ENCODE data around the gene GSTT2.
"Not testable (repeated sequence)": the region's sequence is repeated elsewhere in the genome, so short reads cannot be mapped to it uniquely, and the experiment has no call there.

The GSTT2 gene

GRCh38 chr22:23974836-23975352, 5.0 kb upstream of the GSTT2 start:
- not testable (repeated sequence) for DNase-seq

DNA sequence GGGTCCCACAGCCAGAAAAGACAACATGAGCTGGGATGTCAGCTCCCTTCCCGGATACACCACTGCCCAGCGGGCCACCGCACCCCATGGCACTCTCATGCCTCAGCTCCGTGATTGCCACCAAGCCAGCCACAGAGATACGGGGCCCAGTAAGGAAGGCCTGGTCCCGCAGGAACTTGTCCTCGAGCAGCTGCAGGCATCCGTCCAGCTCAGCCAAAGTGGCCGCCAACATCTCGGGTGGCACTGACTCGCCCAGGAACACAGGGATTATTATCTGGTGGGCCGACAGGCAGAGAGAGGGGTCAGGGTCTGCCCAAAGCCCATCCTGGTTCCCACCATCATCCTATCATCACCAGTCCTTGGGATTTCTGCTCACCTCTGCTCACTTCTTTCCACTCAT, 2.6 kb upstream of the GSTT2 start:
- not testable (repeated sequence) for DNase-seq

- not testable (repeated sequence) for DNase-seq
Measured at GRCh38 chr22:23980567-23980966, 633 bp downstream of the GSTT2 start.

GRCh38 chr22:23984430-23984829, 4.5 kb downstream of the GSTT2 start:
- peak; percentile 41 for DNase-seq

GRCh38 chr22:23986089-23986488, 6.2 kb downstream of the GSTT2 start:
- not testable (repeated sequence) for DNase-seq

GRCh38 chr22:23986538-23987178, 6.7 kb downstream of the GSTT2 start:
- not testable (repeated sequence) for DNase-seq

- not testable (repeated sequence) for DNase-seq
Measured at GRCh38 chr22:23989583-23990244, 9.8 kb downstream of the GSTT2 start.

DNA sequence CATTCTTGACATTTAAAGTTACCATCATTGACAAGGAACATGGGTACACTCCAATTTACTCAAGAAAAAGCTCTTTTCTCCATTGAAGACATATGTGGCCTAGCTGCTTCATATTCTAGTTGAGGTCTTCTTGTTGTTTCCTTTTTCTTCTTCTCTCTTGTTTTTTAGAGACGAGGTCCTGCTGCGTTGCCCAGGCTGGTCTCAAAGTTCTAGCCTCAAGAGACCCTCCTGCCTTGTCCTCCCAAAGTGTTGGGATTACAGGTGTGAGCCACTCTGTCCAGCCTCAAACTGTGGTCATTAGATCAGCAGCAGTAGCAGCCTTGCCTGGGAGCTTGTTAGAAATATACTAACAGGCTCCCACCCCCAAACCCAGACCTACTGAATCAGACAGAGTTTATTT, 13.1 kb downstream of the GSTT2 start:
- DNase-seq = not testable (repeated sequence)

- DNase-seq = peak; percentile 64
Measured at GRCh38 chr22:23993581-23994177, 13.7 kb downstream of the GSTT2 start.

DNA sequence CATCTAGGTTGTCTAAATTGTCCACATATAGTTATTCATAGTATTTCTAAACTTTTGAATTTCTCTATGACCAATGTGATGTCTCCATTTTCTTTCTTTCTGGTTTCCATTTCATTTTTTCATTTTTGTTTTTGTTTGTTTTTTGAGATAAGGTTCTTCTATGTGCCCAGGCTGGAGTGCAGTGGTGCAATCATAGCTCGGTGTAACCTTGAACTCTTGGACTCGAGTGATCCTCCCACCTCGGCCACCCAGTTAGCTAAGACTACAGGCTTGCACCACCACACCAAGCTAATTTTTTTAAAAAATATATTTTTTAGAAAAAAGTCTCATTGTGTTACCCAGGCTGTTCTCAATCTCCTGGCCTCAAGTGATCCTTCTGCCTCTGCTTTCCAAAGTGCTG, 17.2 kb downstream of the GSTT2 start:
- no peak for DNase-seq

DNA sequence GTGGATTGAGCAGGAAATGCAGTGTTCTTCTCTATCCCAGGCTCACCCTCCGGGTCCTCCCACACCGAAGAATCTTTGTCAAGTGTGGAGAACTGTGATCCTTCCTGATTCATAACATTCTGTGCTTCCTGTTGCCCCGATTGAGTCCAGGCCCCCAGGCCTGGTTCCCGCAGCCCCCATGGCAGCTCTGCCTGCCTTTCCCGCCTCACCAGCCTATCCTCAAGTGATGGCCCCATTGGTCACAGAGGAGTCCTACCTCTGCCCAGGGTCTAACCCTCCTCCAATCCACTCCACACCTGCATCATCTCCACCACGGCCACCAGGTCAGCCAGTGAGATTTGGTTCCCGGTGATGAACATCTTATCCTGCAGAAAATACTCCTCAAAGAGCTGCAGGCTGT, 19.8 kb downstream of the GSTT2 start:
- DNase-seq = not testable (repeated sequence)

GRCh38 chr22:24001314-24001713, 21.4 kb downstream of the GSTT2 start:
- no peak for DNase-seq

DNA sequence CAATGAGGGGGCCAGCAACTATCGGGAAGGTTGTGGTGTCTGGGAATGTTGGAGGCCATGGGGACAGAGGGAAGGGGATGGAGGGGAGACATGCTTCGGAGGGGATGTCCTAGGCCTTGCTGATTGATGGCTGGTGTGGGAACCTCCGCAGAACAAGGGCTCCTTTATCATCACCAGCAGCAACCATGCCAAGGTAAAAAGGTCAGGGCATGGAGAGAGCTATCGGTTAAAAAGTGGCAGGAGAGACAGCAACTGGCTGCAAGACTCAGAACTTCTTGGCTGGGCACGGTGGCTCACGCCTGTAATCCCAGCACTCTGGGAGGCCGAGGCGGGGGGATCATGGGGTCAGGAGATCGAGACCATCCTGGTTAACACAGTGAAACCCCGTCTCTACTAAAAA, 22.3 kb downstream of the GSTT2 start:
- DNase-seq = no peak

- DNase-seq = no peak
Measured at GRCh38 chr22:24002851-24003250, 22.9 kb downstream of the GSTT2 start.

- no peak for DNase-seq
Measured at GRCh38 chr22:24003887-24004286, 24.0 kb downstream of the GSTT2 start.

DNA sequence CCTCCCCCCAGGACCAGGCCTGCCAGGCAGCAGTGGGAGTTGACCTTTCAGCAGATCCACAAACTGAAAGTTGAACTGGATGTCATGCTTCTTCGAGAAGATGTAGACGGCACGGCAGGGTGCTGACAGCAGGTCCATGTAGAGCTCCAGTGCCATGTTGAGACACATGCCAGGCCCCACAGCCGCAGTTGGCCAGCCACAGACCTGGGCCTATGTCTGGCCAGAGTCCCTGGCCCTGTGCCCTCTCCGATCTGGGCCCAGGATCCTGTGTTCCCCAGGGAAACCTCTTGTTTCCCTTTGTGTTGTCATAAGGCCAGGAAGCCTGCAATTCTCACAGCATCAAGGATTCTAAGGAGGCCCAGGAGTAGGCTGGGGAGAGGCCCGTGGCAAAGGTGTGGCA, 25.3 kb downstream of the GSTT2 start, which contains the start of gene GSTT4:
Gene GSTT4, minus strand, starts transcription at position 253 of the 400 bp plus-strand sequence. Its CDS starts 97 bp downstream, at position 156.
- DNase-seq = no peak

- no peak for DNase-seq
Measured at GRCh38 chr22:24006207-24006913, 26.4 kb downstream of the GSTT2 start.

DNA sequence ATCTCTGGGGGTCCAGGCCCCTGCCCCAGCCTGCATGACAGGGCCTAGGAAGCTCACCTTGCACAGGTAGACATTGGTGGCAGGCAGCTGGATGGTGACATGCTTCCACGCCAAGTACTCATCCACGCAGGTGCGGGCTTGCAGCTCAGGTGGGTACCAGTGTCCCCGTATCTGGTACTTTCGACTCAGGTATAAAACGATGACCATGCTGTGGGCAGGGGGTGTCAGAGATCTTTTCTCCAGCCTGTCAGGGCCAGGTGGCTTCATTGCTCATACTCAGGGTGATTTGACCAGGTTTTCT, 26.9 kb downstream of the GSTT2 start:
- no peak for DNase-seq

- no peak for DNase-seq
Measured at GRCh38 chr22:24007253-24008021, 27.5 kb downstream of the GSTT2 start.

GRCh38 chr22:24008022-24008283, 28.0 kb downstream of the GSTT2 start:
- no peak for DNase-seq

- DNase-seq = no peak
Measured at GRCh38 chr22:24008381-24009226, 28.7 kb downstream of the GSTT2 start.
